NCI-H2227 (cell line): ENCODE results near the gene TANGO6.
"Not testable (repeated sequence)": the region's sequence is repeated elsewhere in the genome, so short reads cannot be mapped to it uniquely, and the experiment has no call there.

Experiments
- DNase-seq: peaks from one replicate; lab custom pipeline; 2025; ENCODE audit not compliant: unreplicated experiment; lab: John Stamatoyannopoulos, UW

Gene TANGO6

GRCh38 chr16:68960910-68961309 lies 117.6 kb downstream of the TANGO6 start:
- DNase-seq, result no peak

GRCh38 chr16:68961778-68962402 lies 118.6 kb downstream of the TANGO6 start:
- DNase-seq, result no peak

- DNase-seq, result no peak
Observed at GRCh38 chr16:68969338-68969737, 126.0 kb downstream of the TANGO6 start.

GRCh38 chr16:68972013-68972412 lies 128.7 kb downstream of the TANGO6 start:
- peak; percentile 33 for DNase-seq

GRCh38 chr16:68972720-68973119 lies 129.4 kb downstream of the TANGO6 start:
- peak; percentile 55 for DNase-seq

GRCh38 chr16:68973611-68974120 lies 130.3 kb downstream of the TANGO6 start:
- peak; percentile 2 for DNase-seq

GRCh38 chr16:68978303-68978954 lies 135.1 kb downstream of the TANGO6 start:
- no peak for DNase-seq

- no peak for DNase-seq
Observed at GRCh38 chr16:68980695-68981315, 137.5 kb downstream of the TANGO6 start.

GRCh38 chr16:68981971-68982370 lies 138.6 kb downstream of the TANGO6 start:
- no peak for DNase-seq

GRCh38 chr16:68984467-68984866 lies 141.1 kb downstream of the TANGO6 start:
- no peak for DNase-seq

- DNase-seq, result no peak
Observed at GRCh38 chr16:68985268-68985667, 141.9 kb downstream of the TANGO6 start.

- DNase-seq, result no peak
Observed at GRCh38 chr16:68985855-68986254, 142.5 kb downstream of the TANGO6 start.

GRCh38 chr16:68987734-68988457 lies 144.6 kb downstream of the TANGO6 start:
- no peak for DNase-seq

GRCh38 chr16:68990172-68990845 lies 147.0 kb downstream of the TANGO6 start:
- DNase-seq, result not testable (repeated sequence)

GRCh38 chr16:68991075-68991474 lies 147.7 kb downstream of the TANGO6 start:
- no peak for DNase-seq

GRCh38 chr16:68992521-68992920 lies 149.2 kb downstream of the TANGO6 start:
- DNase-seq, result no peak

- no peak for DNase-seq
Observed at GRCh38 chr16:68993456-68993855, 150.1 kb downstream of the TANGO6 start.

- no peak for DNase-seq
Observed at GRCh38 chr16:68993885-68994284, 150.6 kb downstream of the TANGO6 start.

GRCh38 chr16:68994324-68994723 lies 151.0 kb downstream of the TANGO6 start:
- no peak for DNase-seq

- no peak for DNase-seq
Observed at GRCh38 chr16:68995011-68995504, 151.7 kb downstream of the TANGO6 start.

- DNase-seq, result no peak
Observed at GRCh38 chr16:68997564-68997963, 154.2 kb downstream of the TANGO6 start.
